Ishikawa (cell line): ENCODE data around the gene ZNF610.

Source experiments
- CEBPB ChIP-seq: IDR thresholded peaks from 2 replicates; pipeline ENCODE4 v1.6.1; 2012
- EP300 ChIP-seq: IDR thresholded peaks from 2 replicates; pipeline ENCODE4 v1.6.1; 2012; ENCODE audit warnings: borderline replicate concordance
- FOXM1 ChIP-seq: IDR thresholded peaks from 2 replicates; pipeline ENCODE4 v1.6.1; 2012; ENCODE audit warnings: low read depth, borderline replicate concordance
- RAD21 ChIP-seq: IDR thresholded peaks from 2 replicates; pipeline ENCODE4 v1.6.1; 2012; ENCODE audit warnings: low read depth
- REST ChIP-seq: IDR thresholded peaks from 2 replicates; pipeline ENCODE4 v1.6.1; 2012; ENCODE audit warnings: low read depth, mild to moderate bottlenecking
- TCF12 ChIP-seq: IDR thresholded peaks from 2 replicates; pipeline ENCODE4 v1.6.1; 2012; ENCODE audit warnings: low read depth
- TEAD4 ChIP-seq: IDR thresholded peaks from 2 replicates; pipeline ENCODE4 v1.6.1; 2012
- YY1 ChIP-seq: IDR thresholded peaks from 2 replicates; pipeline ENCODE4 v1.6.1; 2012; ENCODE audit warnings: low read depth
- TF ChIP-seq, protein P1 (sequence below): IDR thresholded peaks from 2 replicates; pipeline ENCODE4 v1.6.1; 2012

GRCh38 chr19:52391135-52391534 is 55.1 kb downstream of the ZNF610 start:
- TF ChIP-seq TEAD4 (no peak), EP300 (no peak), REST (no peak), RAD21 (no peak), YY1 (no peak), FOXM1 (no peak), CEBPB (no peak), TCF12 (no peak)
- TF ChIP-seq, protein P1, sequence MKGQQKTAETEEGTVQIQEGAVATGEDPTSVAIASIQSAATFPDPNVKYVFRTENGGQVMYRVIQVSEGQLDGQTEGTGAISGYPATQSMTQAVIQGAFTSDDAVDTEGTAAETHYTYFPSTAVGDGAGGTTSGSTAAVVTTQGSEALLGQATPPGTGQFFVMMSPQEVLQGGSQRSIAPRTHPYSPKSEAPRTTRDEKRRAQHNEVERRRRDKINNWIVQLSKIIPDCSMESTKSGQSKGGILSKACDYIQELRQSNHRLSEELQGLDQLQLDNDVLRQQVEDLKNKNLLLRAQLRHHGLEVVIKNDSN, result no peak
